SK-N-SH treated with all-trans-retinoic acid at 6 μM for 48 hours (cell line): ENCODE data around the gene IFT122.

Experiments
- BACH2 ChIP-seq: fragments of 250-450 bp; sonication (Bioruptor Pico); IDR thresholded peaks from 2 replicates; pipeline ENCODE4 v1.9.0; 2021; ENCODE audit warnings: mild to moderate bottlenecking, borderline replicate concordance
- ISL1 ChIP-seq: fragments of 250-450 bp; sonication (Bioruptor Pico); IDR thresholded peaks from 2 replicates; pipeline ENCODE4 v2.1.2; 2022; ENCODE audit warnings: mild to moderate bottlenecking, moderate library complexity
- RARB ChIP-seq: fragments of 250-450 bp; sonication (Bioruptor Pico); IDR thresholded peaks from 2 replicates; pipeline ENCODE4 v1.8.0; 2021; ENCODE audit warnings: mild to moderate bottlenecking, moderate library complexity
- ZFP3 ChIP-seq: fragments of 250-450 bp; sonication (Bioruptor Pico); IDR thresholded peaks from 2 replicates; pipeline ENCODE4 v1.5.0; 2020; ENCODE audit warnings: mild to moderate bottlenecking, moderate library complexity
- ZFP30 ChIP-seq: fragments of 450-650 bp; formaldehyde crosslinking; IDR thresholded peaks from 2 replicates; pipeline ENCODE4 v1.5.0; 2022; ENCODE audit warnings: mild to moderate bottlenecking, moderate library complexity
- ZNF70 ChIP-seq: fragments of 450-650 bp; formaldehyde crosslinking; IDR thresholded peaks from 2 replicates; pipeline ENCODE4 v1.5.0; 2020; ENCODE audit warnings: mild to moderate bottlenecking, moderate library complexity
- TF ChIP-seq, protein P1 (sequence below): fragments of 250-450 bp; sonication (Bioruptor Pico); IDR thresholded peaks from 2 replicates; pipeline ENCODE4 v1.5.1; 2021; ENCODE audit warnings: mild to moderate bottlenecking, moderate library complexity
- TF ChIP-seq, protein P2 (sequence below): fragments of 250-450 bp; sonication (Bioruptor Pico); IDR thresholded peaks from 2 replicates; pipeline ENCODE4 v1.8.0; 2020; ENCODE audit warnings: mild to moderate bottlenecking, moderate library complexity, borderline replicate concordance

DNA sequence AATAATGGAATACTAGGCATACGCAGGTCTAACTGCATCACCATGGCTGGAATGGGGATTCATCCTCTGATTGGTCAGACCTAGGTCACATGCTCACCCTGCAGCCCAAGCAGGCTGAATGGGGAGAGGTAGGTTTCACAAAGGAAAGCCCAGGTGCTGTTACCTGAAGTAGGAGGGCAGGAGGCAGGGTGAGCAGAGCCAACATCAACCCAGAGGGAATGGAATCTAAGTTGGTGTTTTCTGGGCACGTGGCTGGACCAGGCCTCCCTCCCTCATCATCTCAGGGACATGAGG, 96.3 kb downstream of the IFT122 start:
- TF ChIP-seq RARB (no peak), ZFP30 (CRISPR knock-in tag) (no peak), BACH2 (no peak), ZNF70 (CRISPR knock-in tag) (no peak), ISL1 (CRISPR knock-in tag) (no peak), ZFP3 (CRISPR knock-in tag) (no peak)
- TF ChIP-seq, protein P1, sequence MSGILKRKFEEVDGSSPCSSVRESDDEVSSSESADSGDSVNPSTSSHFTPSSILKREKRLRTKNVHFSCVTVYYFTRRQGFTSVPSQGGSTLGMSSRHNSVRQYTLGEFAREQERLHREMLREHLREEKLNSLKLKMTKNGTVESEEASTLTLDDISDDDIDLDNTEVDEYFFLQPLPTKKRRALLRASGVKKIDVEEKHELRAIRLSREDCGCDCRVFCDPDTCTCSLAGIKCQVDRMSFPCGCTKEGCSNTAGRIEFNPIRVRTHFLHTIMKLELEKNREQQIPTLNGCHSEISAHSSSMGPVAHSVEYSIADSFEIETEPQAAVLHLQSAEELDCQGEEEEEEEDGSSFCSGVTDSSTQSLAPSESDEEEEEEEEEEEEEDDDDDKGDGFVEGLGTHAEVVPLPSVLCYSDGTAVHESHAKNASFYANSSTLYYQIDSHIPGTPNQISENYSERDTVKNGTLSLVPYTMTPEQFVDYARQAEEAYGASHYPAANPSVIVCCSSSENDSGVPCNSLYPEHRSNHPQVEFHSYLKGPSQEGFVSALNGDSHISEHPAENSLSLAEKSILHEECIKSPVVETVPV (CRISPR knock-in tag), result no peak
- TF ChIP-seq, protein P2, sequence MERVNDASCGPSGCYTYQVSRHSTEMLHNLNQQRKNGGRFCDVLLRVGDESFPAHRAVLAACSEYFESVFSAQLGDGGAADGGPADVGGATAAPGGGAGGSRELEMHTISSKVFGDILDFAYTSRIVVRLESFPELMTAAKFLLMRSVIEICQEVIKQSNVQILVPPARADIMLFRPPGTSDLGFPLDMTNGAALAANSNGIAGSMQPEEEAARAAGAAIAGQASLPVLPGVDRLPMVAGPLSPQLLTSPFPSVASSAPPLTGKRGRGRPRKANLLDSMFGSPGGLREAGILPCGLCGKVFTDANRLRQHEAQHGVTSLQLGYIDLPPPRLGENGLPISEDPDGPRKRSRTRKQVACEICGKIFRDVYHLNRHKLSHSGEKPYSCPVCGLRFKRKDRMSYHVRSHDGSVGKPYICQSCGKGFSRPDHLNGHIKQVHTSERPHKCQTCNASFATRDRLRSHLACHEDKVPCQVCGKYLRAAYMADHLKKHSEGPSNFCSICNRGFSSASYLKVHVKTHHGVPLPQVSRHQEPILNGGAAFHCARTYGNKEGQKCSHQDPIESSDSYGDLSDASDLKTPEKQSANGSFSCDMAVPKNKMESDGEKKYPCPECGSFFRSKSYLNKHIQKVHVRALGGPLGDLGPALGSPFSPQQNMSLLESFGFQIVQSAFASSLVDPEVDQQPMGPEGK, result no peak
